AG04450 (cell line): ENCODE measurements around the gene FNDC3B. TPM values are rescaled to one million over a fixed set of nuclear protein-coding genes. Genes with fewer than 3 reads are reported as not detected.

ENCODE experiments used
- CTCF ChIA-PET: fragments of 300-600, 350-600 bp; formaldehyde crosslinking; extraction: SDS; loops from one replicate; lab custom pipeline; 2022; ENCODE audit warnings: antibody characterized with exemption, inconsistent platforms; lab: Charles Lee
- POLR2A ChIA-PET: fragments of 350-600 bp; formaldehyde crosslinking; extraction: SDS; loops from one replicate; lab custom pipeline; 2021; ENCODE audit warnings: antibody characterized with exemption, inconsistent platforms; lab: Yijun Ruan, JAX
- DNase-seq: peaks from one replicate; pipeline ENCODE4 v3.0.0-alpha.2; 2011; ENCODE audit warnings: low read depth, low spot score
- H3K27ac ChIP-seq: one replicate; pipeline ENCODE4 v1.5.1; 2012; ENCODE audit warnings: low read depth, low read length, control low read depth
- H3K27me3 ChIP-seq: one replicate; pipeline ENCODE4 v1.6.0; 2012; ENCODE audit warnings: low read length; ENCODE audit not compliant: control insufficient read depth, insufficient read depth
- H3K4me3 ChIP-seq: 2 replicates; pipeline ENCODE4 v1.5.1; 2011; ENCODE audit warnings: mild to moderate bottlenecking, low read depth, low read length, control low read depth
- H3K9me3 ChIP-seq: 2 replicates; pipeline ENCODE4 v1.5.1; 2012; ENCODE audit warnings: low read length; ENCODE audit not compliant: control insufficient read depth, insufficient read depth
- polyA plus RNA-seq: library from polyadenylated mRNA; depleted of rRNA; stranded (reverse); fragments of >200 nt; gene quantifications from 2 replicates; pipeline ENCODE4 v1.2.3, GENCODE V29; 2011
- TF ChIP-seq, protein P1 (sequence below): IDR thresholded peaks from 2 replicates; pipeline ENCODE4 v1.5.1; 2011; ENCODE audit warnings: low read depth, low read length, control low read depth, inconsistent platforms

The FNDC3B gene
- polyA plus RNA-seq, 1 experiment = 39.5 TPM

DNA sequence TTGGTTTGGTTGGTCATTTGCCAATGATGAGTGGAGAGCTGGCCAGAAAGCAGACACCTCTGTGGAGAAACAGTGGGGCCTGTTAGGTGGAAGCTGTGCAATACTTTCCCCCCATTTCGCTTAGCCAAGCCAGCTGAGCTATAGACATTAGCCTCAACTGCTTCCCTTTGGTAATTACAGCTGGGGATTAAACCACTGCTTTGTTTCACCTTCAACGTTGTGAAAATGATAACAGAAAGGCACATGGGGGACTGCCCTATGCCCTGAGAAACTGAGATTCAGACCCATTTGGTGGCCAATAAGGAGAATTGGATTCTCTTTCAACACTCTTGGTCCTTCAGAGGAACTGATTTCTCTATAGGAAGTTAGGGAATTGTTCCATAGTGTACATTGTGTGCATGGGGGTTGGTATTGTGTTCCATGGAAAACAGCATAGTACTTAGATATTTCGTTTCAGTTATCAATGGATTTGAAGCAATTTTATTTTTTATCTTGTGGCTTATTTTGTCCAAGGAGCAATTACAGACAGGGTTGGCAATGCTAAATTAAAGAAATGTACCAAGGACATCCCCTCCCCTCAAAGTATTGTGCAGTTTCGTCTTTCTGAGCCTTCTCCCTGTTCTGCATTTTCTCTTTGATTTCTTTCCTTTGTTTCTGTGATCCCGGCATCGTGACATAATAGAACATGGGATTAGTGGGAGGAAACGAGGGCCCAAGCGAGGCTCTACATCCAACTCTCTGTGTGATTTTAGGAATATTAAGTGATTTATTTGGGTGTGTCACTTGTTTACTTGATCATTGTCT is 194.3 kb downstream of the FNDC3B start:
- no peak overlapping the region for H3K27ac ChIP-seq
- POLR2A ChIA-PET = no interaction called here

DNA sequence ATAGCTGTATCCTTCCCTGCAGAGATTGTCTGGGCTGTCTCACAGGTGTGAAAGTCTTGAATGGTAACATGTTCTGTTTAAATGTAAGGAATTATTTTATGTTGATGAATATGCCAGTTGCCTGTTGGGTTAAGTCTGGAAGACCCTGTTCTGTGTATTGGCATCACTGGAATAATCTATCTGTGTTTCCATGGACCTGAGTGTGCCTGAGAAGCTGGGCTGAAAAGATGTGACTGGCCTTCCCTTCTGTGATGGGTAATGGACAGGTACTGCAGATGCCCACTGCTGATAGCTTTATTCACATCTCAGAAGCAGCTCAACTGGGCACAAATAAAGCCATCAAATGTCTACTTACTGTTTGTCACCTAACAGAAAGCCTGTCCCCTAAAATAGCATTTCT is 196.3 kb downstream of the FNDC3B start:
- ChIA-PET POLR2A (no interaction called here), CTCF (no interaction called here)
- TF ChIP-seq, protein P1, sequence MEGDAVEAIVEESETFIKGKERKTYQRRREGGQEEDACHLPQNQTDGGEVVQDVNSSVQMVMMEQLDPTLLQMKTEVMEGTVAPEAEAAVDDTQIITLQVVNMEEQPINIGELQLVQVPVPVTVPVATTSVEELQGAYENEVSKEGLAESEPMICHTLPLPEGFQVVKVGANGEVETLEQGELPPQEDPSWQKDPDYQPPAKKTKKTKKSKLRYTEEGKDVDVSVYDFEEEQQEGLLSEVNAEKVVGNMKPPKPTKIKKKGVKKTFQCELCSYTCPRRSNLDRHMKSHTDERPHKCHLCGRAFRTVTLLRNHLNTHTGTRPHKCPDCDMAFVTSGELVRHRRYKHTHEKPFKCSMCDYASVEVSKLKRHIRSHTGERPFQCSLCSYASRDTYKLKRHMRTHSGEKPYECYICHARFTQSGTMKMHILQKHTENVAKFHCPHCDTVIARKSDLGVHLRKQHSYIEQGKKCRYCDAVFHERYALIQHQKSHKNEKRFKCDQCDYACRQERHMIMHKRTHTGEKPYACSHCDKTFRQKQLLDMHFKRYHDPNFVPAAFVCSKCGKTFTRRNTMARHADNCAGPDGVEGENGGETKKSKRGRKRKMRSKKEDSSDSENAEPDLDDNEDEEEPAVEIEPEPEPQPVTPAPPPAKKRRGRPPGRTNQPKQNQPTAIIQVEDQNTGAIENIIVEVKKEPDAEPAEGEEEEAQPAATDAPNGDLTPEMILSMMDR = no peak
- H3K4me3 ChIP-seq = no peak overlapping the region
- no peak for DNase-seq
- no peaks in the 10 kb centered on the region for H3K27me3 ChIP-seq
- H3K27ac ChIP-seq = no peak overlapping the region
- no peaks in the 10 kb centered on the region for H3K9me3 ChIP-seq

More for the DNA sequence above, 194.3 kb downstream of the FNDC3B start:
- CTCF ChIA-PET = no interaction called here
- Histone ChIP-seq H3K27me3 (no peaks in the 10 kb centered on the region), H3K4me3 (no peak overlapping the region), H3K9me3 (no peaks in the 10 kb centered on the region)
- no peak for DNase-seq
- TF ChIP-seq, protein P1 = no peak

DNA sequence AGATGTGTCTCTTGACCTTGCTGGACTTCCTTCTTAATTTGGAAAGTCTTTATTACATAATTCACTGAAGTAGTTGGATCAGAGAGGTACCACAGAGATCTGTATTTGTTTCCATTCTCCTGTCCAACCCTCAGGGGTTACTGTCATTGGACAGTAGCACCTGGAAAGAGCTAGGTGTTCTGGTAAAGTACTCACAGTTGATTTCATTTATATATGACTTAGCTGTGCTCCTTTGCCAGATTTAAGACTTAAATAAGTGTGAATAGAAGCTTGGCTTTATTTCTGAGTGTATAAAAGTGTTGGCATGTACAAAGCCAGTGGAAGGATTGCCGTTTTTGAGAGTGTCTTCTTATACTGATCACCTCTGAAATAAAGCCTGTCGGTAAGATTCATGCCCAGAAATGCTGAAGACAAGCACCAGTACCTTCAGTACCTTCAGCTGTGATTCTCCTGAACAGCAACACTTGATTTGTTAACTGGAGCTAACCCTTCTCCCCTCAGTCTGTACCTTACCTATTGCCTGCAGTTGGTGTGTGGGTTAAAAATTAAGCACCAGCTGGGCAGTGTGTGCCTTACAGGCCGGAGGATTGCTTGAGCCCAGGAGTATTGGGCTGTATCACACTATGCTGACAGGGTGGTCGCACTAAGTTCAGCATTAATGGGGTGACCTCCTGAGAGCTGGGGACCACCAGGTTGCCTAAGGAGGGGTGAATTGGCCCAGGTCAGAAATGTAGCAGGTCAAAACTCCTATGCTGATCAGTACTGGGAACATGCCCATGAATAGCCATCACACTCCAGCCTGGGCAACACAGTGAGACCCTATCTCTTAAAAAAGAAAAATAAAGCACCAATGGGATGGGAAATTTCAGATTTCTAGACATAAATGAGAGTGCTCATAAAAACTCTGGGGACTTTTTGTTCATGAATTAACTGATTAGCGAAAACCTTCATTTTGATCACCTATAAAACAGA is 197.7 kb downstream of the FNDC3B start:
- Histone ChIP-seq H3K9me3 (peaks cover 2% of the 10 kb centered on the region; the same call in 1 of the 2 replicates), H3K27ac (no peak overlapping the region), H3K4me3 (no peak overlapping the region), H3K27me3 (no peaks in the 10 kb centered on the region)
- TF ChIP-seq, protein P1 = no peak
- ChIA-PET POLR2A (no interaction called here), CTCF (no interaction called here)
- no peak for DNase-seq

DNA sequence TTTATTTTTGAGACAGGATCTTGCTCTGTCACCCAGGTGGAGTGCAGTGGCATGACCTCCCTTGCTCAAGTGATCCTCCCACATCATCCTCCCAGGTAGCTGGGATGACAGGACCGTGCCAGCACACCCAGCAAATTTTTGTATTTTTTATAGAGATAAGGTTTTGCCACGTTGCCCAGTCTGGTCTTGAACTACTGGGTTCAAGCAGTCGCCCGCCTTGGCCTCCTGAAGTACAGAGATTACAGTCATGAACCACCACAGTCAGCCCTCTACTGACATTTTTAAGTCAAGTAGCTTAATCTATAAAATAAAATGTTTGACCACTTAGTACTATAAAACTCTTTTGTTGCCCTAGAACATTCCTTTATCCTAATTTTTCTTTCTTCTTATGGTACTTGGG is 198.8 kb downstream of the FNDC3B start:
- no peak overlapping the region for H3K4me3 ChIP-seq
- no peak overlapping the region for H3K27ac ChIP-seq
- H3K27me3 ChIP-seq = no peaks in the 10 kb centered on the region
- POLR2A ChIA-PET = no interaction called here
- no peak for DNase-seq
- TF ChIP-seq, protein P1 = no peak
- H3K9me3 ChIP-seq = peaks cover 11% of the 10 kb centered on the region
- CTCF ChIA-PET = interaction anchor here (0.9 to 1.4 kb wide), 2 partner anchors 10 to 12 kb away, joined by 3 to 4 read pairs; no protein-coding TSS in a partner anchor
